Fibroblast of lung (primary cell): ENCODE data around the gene MAGI2.

Source experiments
- CTCF ChIP-seq, 2 donors: IDR thresholded peaks in 1 of 2; conservative IDR thresholded peaks in 1 of 2; 1 replicate in 1 of 2; 2 replicates in 1 of 2; pipeline ENCODE4 v1.5.1; 2011 to 2012; ENCODE audit warnings: low read length in 2 of 2, control low read depth in 1 of 2, inconsistent platforms in 1 of 2, low read depth in 1 of 2, mild to moderate bottlenecking in 1 of 2
- EZH2 ChIP-seq: IDR thresholded peaks from 2 replicates; pipeline ENCODE4 v1.5.1; 2012; ENCODE audit warnings: low read length, control low read depth, mild to moderate bottlenecking; ENCODE audit errors: missing control alignments

- TF ChIP-seq CTCF (conservative IDR thresholded peaks at IDR 0.05 in 1 of 2, IDR thresholded peaks at IDR 0.05 in 1 of 2; ENCODE audit: low read depth in 1 of 2, low read length in 2 of 2) (no peak), EZH2 (no peak)
Measured at GRCh38 chr7:78588393-78588792, 865.1 kb downstream of the MAGI2 start.
